ENCODE measurements around the gene STYXL2.

The STYXL2 gene

DNA sequence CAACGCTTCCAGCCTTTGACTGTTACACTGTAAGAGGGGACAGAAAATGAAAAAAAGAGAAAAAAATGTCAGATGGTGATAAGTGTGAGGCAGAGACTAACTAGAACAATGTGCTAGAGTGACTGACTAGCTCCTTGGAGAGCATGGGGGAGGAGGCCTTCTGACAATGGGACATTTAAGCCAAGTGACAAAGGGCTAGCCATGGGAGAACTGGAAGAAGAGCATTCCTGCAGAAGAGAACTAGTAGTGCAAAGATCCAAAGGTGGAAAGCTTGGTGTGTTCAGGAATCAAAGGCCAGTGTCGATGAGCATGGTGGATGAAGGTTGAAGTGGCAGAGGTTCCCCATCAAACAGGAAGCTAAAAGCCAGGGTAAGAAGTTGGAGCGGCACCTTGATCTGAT is 25.8 kb downstream of the STYXL2 start:
- no peaks in the 10 kb centered on the region for H3K36me3 ChIP-seq (ENCODE audit: control insufficient read depth, insufficient read depth, low read length)
- no peak overlapping the region for H3K18ac ChIP-seq (ENCODE audit: low read length)
- H2BK5ac ChIP-seq (ENCODE audit: low read length): peak overlapping the region; percentile 59
- H3K4me2 ChIP-seq (ENCODE audit: low read length): no peak overlapping the region
- peak; percentile 67 for DNase-seq
- no peak overlapping the region for H2BK15ac ChIP-seq (replicated peaks; ENCODE audit: low read depth)
- H3K4me1 ChIP-seq (ENCODE audit: control insufficient read depth, low read depth, low read length): peaks cover 15% of the 10 kb centered on the region
- no peak overlapping the region for H3K27ac ChIP-seq (ENCODE audit: low read depth, low read length)
- no peak overlapping the region for H4K8ac ChIP-seq (ENCODE audit: low read depth, low read length)
- H2BK120ac ChIP-seq (ENCODE audit: low read depth, low read length): no peak overlapping the region
- H3K56ac ChIP-seq (ENCODE audit: low read length): peak overlapping the region; percentile 74
- H3K4ac ChIP-seq (ENCODE audit: low read depth, low read length): no peak overlapping the region
- no peak overlapping the region for H2AK5ac ChIP-seq (ENCODE audit: low read length)
- no peak overlapping the region for H4K5ac ChIP-seq (ENCODE audit: low read length)
- H3K9ac ChIP-seq (ENCODE audit: low read length): no peak overlapping the region
- no peak overlapping the region for H3K23ac ChIP-seq (ENCODE audit: low read length)
- H3K79me2 ChIP-seq (ENCODE audit: control insufficient read depth, insufficient read depth, low read length): no peaks in the 10 kb centered on the region
- H3K79me1 ChIP-seq (ENCODE audit: low read length): no peaks in the 10 kb centered on the region
- WGBS (ENCODE audit: extremely low coverage, insufficient coverage, low lambda C conversion rate): no CpG with 5 or more reads among the region's 3 CpGs
- no peaks in the 10 kb centered on the region for H3K27me3 ChIP-seq (ENCODE audit: insufficient read depth, low read length, poor library complexity)
- no peak overlapping the region for H3K4me3 ChIP-seq (ENCODE audit: low read length)

- peak overlapping the region; percentile 73 for H3K9ac ChIP-seq (ENCODE audit: low read length)
- no peak overlapping the region for H2BK5ac ChIP-seq (ENCODE audit: low read length)
- no peaks in the 10 kb centered on the region for H3K79me2 ChIP-seq (ENCODE audit: control insufficient read depth, insufficient read depth, low read length)
- no peak overlapping the region for H2BK15ac ChIP-seq (replicated peaks; ENCODE audit: low read depth)
- H3K36me3 ChIP-seq (ENCODE audit: control insufficient read depth, insufficient read depth, low read length): no peaks in the 10 kb centered on the region
- no peak overlapping the region for H3K23ac ChIP-seq (ENCODE audit: low read length)
- no peak overlapping the region for H4K5ac ChIP-seq (ENCODE audit: low read length)
- no peak overlapping the region for H2AK5ac ChIP-seq (ENCODE audit: low read length)
- H3K27me3 ChIP-seq (ENCODE audit: insufficient read depth, low read length, poor library complexity): no peaks in the 10 kb centered on the region
- H3K4me2 ChIP-seq (ENCODE audit: low read length): peak overlapping the region; percentile 63
- peak overlapping the region; percentile 73 for H3K4ac ChIP-seq (ENCODE audit: low read depth, low read length)
- H4K8ac ChIP-seq (ENCODE audit: low read depth, low read length): no peak overlapping the region
- no peak for DNase-seq
- H3K56ac ChIP-seq (ENCODE audit: low read length): peak overlapping the region; percentile 90
- H3K79me1 ChIP-seq (ENCODE audit: low read length): no peaks in the 10 kb centered on the region
- no peak overlapping the region for H2BK120ac ChIP-seq (ENCODE audit: low read depth, low read length)
- H3K4me3 ChIP-seq (ENCODE audit: low read length): no peak overlapping the region
- H3K4me1 ChIP-seq (ENCODE audit: control insufficient read depth, low read depth, low read length): peaks cover 15% of the 10 kb centered on the region
- H3K27ac ChIP-seq (ENCODE audit: low read depth, low read length): no peak overlapping the region
- WGBS (ENCODE audit: extremely low coverage, insufficient coverage, low lambda C conversion rate): no CpG with 5 or more reads among the region's 13 CpGs
- no peak overlapping the region for H3K18ac ChIP-seq (ENCODE audit: low read length)
These were observed 27.0 kb downstream of the STYXL2 start for GRCh38 chr1:167120899-167121298.

DNA sequence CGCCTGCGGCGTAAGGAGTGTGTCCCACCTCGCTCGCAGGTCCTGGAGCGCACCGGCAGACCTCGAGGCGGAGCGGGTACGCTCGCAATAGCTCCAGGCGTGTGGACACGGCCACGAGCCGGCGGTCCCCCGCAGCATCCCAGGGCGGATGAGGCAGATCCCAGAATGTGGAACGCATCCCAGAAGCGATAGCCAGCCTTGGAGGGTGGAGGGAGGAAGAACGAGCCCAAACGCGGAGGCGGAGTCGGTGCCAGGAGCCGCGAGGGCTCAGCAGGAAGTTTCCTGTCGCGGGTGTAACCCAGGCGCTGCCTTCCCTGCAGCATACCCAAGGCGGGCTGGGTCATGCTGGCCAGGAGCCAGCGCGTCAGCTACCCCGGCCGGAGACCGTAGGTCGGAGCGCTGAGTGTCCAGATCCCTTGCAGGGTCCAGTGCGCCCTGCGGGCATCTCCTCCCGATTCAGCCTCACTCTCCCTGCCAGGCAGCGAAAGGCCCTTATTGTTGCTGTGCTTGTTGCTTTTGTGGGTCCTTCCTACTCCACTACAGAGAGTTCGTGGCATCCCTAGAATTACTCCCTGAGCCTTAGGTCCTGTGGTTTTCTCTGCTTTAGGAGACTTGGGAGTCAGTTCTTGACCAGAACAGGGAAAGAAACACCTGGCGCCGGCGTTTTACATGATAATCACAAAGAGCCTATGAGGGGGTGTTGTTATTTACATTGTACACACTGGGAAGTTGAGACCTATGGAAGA is 27.7 kb downstream of the STYXL2 start:
- Histone ChIP-seq H2BK120ac (ENCODE audit: low read depth, low read length) (no peak overlapping the region), H3K27me3 (ENCODE audit: insufficient read depth, low read length, poor library complexity) (no peaks in the 10 kb centered on the region)

DNA sequence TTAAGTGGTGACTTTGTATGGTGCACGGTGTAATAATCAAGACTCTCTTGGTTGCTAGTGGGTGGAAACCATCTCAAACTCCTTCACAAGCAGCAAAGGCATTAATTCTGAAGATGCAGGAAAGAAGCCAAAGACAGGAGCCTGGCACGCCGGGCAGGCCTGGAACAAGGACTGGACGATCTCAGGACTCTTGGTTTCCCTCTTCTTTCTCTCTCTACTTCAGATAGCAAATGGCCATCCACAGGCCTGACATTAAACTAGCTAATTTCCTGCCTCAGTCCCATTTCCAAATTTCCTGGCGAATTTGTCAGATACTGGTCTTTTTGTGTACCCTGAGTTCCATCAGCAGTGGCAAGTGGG is 28.2 kb downstream of the STYXL2 start:
- Histone ChIP-seq H3K4ac (ENCODE audit: low read depth, low read length) (no peak overlapping the region), H2BK5ac (ENCODE audit: low read length) (no peak overlapping the region), H3K18ac (ENCODE audit: low read length) (no peak overlapping the region), H3K79me1 (ENCODE audit: low read length) (no peaks in the 10 kb centered on the region), H2BK120ac (ENCODE audit: low read depth, low read length) (no peak overlapping the region), H3K27me3 (ENCODE audit: insufficient read depth, low read length, poor library complexity) (no peaks in the 10 kb centered on the region), H3K56ac (ENCODE audit: low read length) (no peak overlapping the region), H3K4me2 (ENCODE audit: low read length) (no peak overlapping the region), H2BK15ac (replicated peaks; ENCODE audit: low read depth) (no peak overlapping the region), H3K36me3 (ENCODE audit: control insufficient read depth, insufficient read depth, low read length) (no peaks in the 10 kb centered on the region), H3K23ac (ENCODE audit: low read length) (no peak overlapping the region), H4K8ac (ENCODE audit: low read depth, low read length) (no peak overlapping the region), H3K4me3 (ENCODE audit: low read length) (no peak overlapping the region), H3K27ac (ENCODE audit: low read depth, low read length) (no peak overlapping the region), H3K4me1 (ENCODE audit: control insufficient read depth, low read depth, low read length) (peaks cover 15% of the 10 kb centered on the region), H3K79me2 (ENCODE audit: control insufficient read depth, insufficient read depth, low read length) (no peaks in the 10 kb centered on the region), H2AK5ac (ENCODE audit: low read length) (no peak overlapping the region), H3K9ac (ENCODE audit: low read length) (no peak overlapping the region), H4K5ac (ENCODE audit: low read length) (no peak overlapping the region)
- no CpG with 5 or more reads among the region's 5 CpGs for WGBS (ENCODE audit: extremely low coverage, insufficient coverage, low lambda C conversion rate)
- no peak for DNase-seq

More for the DNA sequence above, 27.7 kb downstream of the STYXL2 start:
- Histone ChIP-seq H3K23ac (ENCODE audit: low read length) (no peak overlapping the region), H3K79me1 (ENCODE audit: low read length) (no peaks in the 10 kb centered on the region), H4K5ac (ENCODE audit: low read length) (no peak overlapping the region), H3K27ac (ENCODE audit: low read depth, low read length) (peak overlapping the region; percentile 4), H3K56ac (ENCODE audit: low read length) (peak overlapping the region; percentile 90), H3K4me2 (ENCODE audit: low read length) (peak overlapping the region; percentile 63), H3K36me3 (ENCODE audit: control insufficient read depth, insufficient read depth, low read length) (no peaks in the 10 kb centered on the region), H2BK15ac (replicated peaks; ENCODE audit: low read depth) (no peak overlapping the region), H3K4me1 (ENCODE audit: control insufficient read depth, low read depth, low read length) (peaks cover 15% of the 10 kb centered on the region), H3K4me3 (ENCODE audit: low read length) (peak overlapping the region; percentile 12), H4K8ac (ENCODE audit: low read depth, low read length) (no peak overlapping the region), H3K9ac (ENCODE audit: low read length) (peak overlapping the region; percentile 73), H3K79me2 (ENCODE audit: control insufficient read depth, insufficient read depth, low read length) (no peaks in the 10 kb centered on the region), H3K4ac (ENCODE audit: low read depth, low read length) (peak overlapping the region; percentile 73), H3K18ac (ENCODE audit: low read length) (no peak overlapping the region), H2AK5ac (ENCODE audit: low read length) (no peak overlapping the region), H2BK5ac (ENCODE audit: low read length) (peak overlapping the region; percentile 17)
- peak; percentile 86 for DNase-seq
- WGBS (ENCODE audit: extremely low coverage, insufficient coverage, low lambda C conversion rate): no CpG with 5 or more reads among the region's 47 CpGs

- no CpG with 5 or more reads among the region's 4 CpGs for WGBS (ENCODE audit: extremely low coverage, insufficient coverage, low lambda C conversion rate)
- H3K4me2 ChIP-seq (ENCODE audit: low read length): no peak overlapping the region
- H3K79me2 ChIP-seq (ENCODE audit: control insufficient read depth, insufficient read depth, low read length): no peaks in the 10 kb centered on the region
- no peak overlapping the region for H4K8ac ChIP-seq (ENCODE audit: low read depth, low read length)
- no peak overlapping the region for H3K27ac ChIP-seq (ENCODE audit: low read depth, low read length)
- H2BK5ac ChIP-seq (ENCODE audit: low read length): no peak overlapping the region
- DNase-seq: peak; percentile 69
- H3K79me1 ChIP-seq (ENCODE audit: low read length): no peaks in the 10 kb centered on the region
- no peak overlapping the region for H3K23ac ChIP-seq (ENCODE audit: low read length)
- no peak overlapping the region for H3K18ac ChIP-seq (ENCODE audit: low read length)
- no peak overlapping the region for H3K4me3 ChIP-seq (ENCODE audit: low read length)
- H3K4ac ChIP-seq (ENCODE audit: low read depth, low read length): no peak overlapping the region
- no peak overlapping the region for H2BK120ac ChIP-seq (ENCODE audit: low read depth, low read length)
- no peaks in the 10 kb centered on the region for H3K27me3 ChIP-seq (ENCODE audit: insufficient read depth, low read length, poor library complexity)
- no peaks in the 10 kb centered on the region for H3K36me3 ChIP-seq (ENCODE audit: control insufficient read depth, insufficient read depth, low read length)
- H2BK15ac ChIP-seq (replicated peaks; ENCODE audit: low read depth): no peak overlapping the region
- no peak overlapping the region for H2AK5ac ChIP-seq (ENCODE audit: low read length)
- H3K56ac ChIP-seq (ENCODE audit: low read length): no peak overlapping the region
- peaks cover 15% of the 10 kb centered on the region for H3K4me1 ChIP-seq (ENCODE audit: control insufficient read depth, low read depth, low read length)
- no peak overlapping the region for H3K9ac ChIP-seq (ENCODE audit: low read length)
- H4K5ac ChIP-seq (ENCODE audit: low read length): no peak overlapping the region
These were observed 28.7 kb downstream of the STYXL2 start for GRCh38 chr1:167122568-167122967.

- no peaks in the 10 kb centered on the region for H3K36me3 ChIP-seq (ENCODE audit: control insufficient read depth, insufficient read depth, low read length)
- H3K27me3 ChIP-seq (ENCODE audit: insufficient read depth, low read length, poor library complexity): no peaks in the 10 kb centered on the region
- H3K4ac ChIP-seq (ENCODE audit: low read depth, low read length): no peak overlapping the region
- H3K4me3 ChIP-seq (ENCODE audit: low read length): no peak overlapping the region
- no peak overlapping the region for H3K56ac ChIP-seq (ENCODE audit: low read length)
- H4K5ac ChIP-seq (ENCODE audit: low read length): no peak overlapping the region
- H2BK15ac ChIP-seq (replicated peaks; ENCODE audit: low read depth): no peak overlapping the region
- H4K8ac ChIP-seq (ENCODE audit: low read depth, low read length): no peak overlapping the region
- H3K18ac ChIP-seq (ENCODE audit: low read length): no peak overlapping the region
- H2BK120ac ChIP-seq (ENCODE audit: low read depth, low read length): no peak overlapping the region
- H3K9ac ChIP-seq (ENCODE audit: low read length): no peak overlapping the region
- H3K23ac ChIP-seq (ENCODE audit: low read length): no peak overlapping the region
- no peak overlapping the region for H2AK5ac ChIP-seq (ENCODE audit: low read length)
- H3K27ac ChIP-seq (ENCODE audit: low read depth, low read length): no peak overlapping the region
- no peak for DNase-seq
- H3K4me2 ChIP-seq (ENCODE audit: low read length): no peak overlapping the region
- whole genome bisulfite sequencing (ENCODE audit: extremely low coverage, insufficient coverage, low lambda C conversion rate): no CpG with 5 or more reads among the region's 28 CpGs
- peaks cover 3% of the 10 kb centered on the region for H3K4me1 ChIP-seq (ENCODE audit: control insufficient read depth, low read depth, low read length)
- H2BK5ac ChIP-seq (ENCODE audit: low read length): no peak overlapping the region
- H3K79me1 ChIP-seq (ENCODE audit: low read length): no peaks in the 10 kb centered on the region
- H3K79me2 ChIP-seq (ENCODE audit: control insufficient read depth, insufficient read depth, low read length): no peaks in the 10 kb centered on the region
These were observed 32.4 kb downstream of the STYXL2 start for GRCh38 chr1:167126317-167126716.

Measured in mesendoderm (in vitro differentiated cells).